Lung (tissue), 12 donors: ENCODE results near the gene HPN. TPM values are rescaled to one million over a fixed set of nuclear protein-coding genes. Genes with fewer than 3 reads are reported as not detected.

Experiments used
- ATAC-seq: fragments of 200-7000 bp; cut with Tn5 transposase; one replicate; pipeline ENCODE4 v1.9.1; 2020; ENCODE audit warnings: moderate number of reproducible peaks; ENCODE audit not compliant: insufficient read depth, low FRiP score
- DNase-seq, 3 donors: peaks; one replicate each; pipeline ENCODE4 v3.0.0-alpha.2; 2013 to 2017
- H3K27ac ChIP-seq, 2 donors: one replicate each; pipeline ENCODE4 v1.5.1; 2013; ENCODE audit warnings: mild to moderate bottlenecking in 2 of 2, moderate library complexity in 2 of 2, control low read depth in 1 of 2, inconsistent platforms in 1 of 2, low read depth in 1 of 2, low read length in 1 of 2
- H3K27me3 ChIP-seq, 3 donors: one replicate each; pipeline ENCODE4 v1.5.1; 2013; ENCODE audit warnings: low read length in 2 of 3; ENCODE audit not compliant: control insufficient read depth in 3 of 3, insufficient read depth in 3 of 3
- H3K36me3 ChIP-seq, 4 donors: one replicate each; pipeline ENCODE4 v1.5.1; 2013; ENCODE audit warnings: low read length in 4 of 4, mild to moderate bottlenecking in 1 of 4, moderate library complexity in 1 of 4; ENCODE audit not compliant: control insufficient read depth in 4 of 4, insufficient read depth in 4 of 4
- H3K4me1 ChIP-seq, 5 donors: one replicate each; pipeline ENCODE4 v1.5.1; 2013; ENCODE audit warnings: low read length in 5 of 5, mild to moderate bottlenecking in 2 of 5, moderate library complexity in 1 of 5; ENCODE audit not compliant: control insufficient read depth in 5 of 5, insufficient read depth in 5 of 5
- H3K4me3 ChIP-seq: one replicate; pipeline ENCODE4 v1.5.1; 2013; ENCODE audit warnings: mild to moderate bottlenecking, control low read depth, moderate library complexity
- H3K9ac ChIP-seq, 2 donors: one replicate each; pipeline ENCODE4 v1.5.1; 2013; ENCODE audit warnings: low read length in 2 of 2, control low read depth in 1 of 2; ENCODE audit not compliant: insufficient read depth in 1 of 2
- H3K9me3 ChIP-seq, 4 donors: one replicate each; pipeline ENCODE4 v1.5.1; 2013; ENCODE audit warnings: low read length in 3 of 4, mild to moderate bottlenecking in 1 of 4, moderate library complexity in 1 of 4; ENCODE audit not compliant: control insufficient read depth in 4 of 4, insufficient read depth in 3 of 4
- CTCF ChIP-seq: IDR thresholded peaks from 2 replicates; pipeline ENCODE4 v1.5.1; 2012; ENCODE audit warnings: mild to moderate bottlenecking; ENCODE audit errors: control extremely low read depth, extremely low read depth
- WGBS, 2 donors: extraction: QIAGEN DNeasy Blood & Tissue Kit; methylation state at CpG; one replicate each; pipeline ENCODE4 v1.1.7; 2013; 5-methylcytosine and 5-hydroxymethylcytosine counted together
- polyA plus RNA-seq, 2 donors: library from polyadenylated mRNA; stranded (reverse); fragments of 200-250 nt; gene quantifications; one replicate each; pipeline ENCODE4 v1.2.1, GENCODE V29; 2013
- total RNA-seq, 2 donors: library from RNA; depleted of rRNA in 1 of 2; stranded (reverse); fragments of >200 nt in 1 of 2; gene quantifications; one replicate each; pipeline ENCODE4 v1.2.1, GENCODE V29; 2014 to 2021
- donor health status: control.
- donor health status: control.
- donor health status: Bipolar disorder and iron deficiency.
- donor health status: healthy.
- donor health status: DM: yes; HTN: yes; CAD: no.

HPN gene
- total and polyA plus RNA-seq, 4 donors, result 15.4 to 41.4 (median 26.8) TPM

- Histone ChIP-seq H3K9ac (no peak overlapping the region), H3K4me3 (no peak overlapping the region), H3K9me3 (no peaks in the 10 kb centered on the region), H3K4me1 (peaks cover 0 to 7% (median 0%) of the 10 kb centered on the region in 5 donors), H3K36me3 (peaks cover 17 to 71% (median 44%) of the 10 kb centered on the region in 4 donors), H3K27ac (no peak overlapping the region), H3K27me3 (no peaks in the 10 kb centered on the region)
- ATAC-seq, result no peak
- 84 to 89% methylated on average over 15 to 16 of the region's 16 CpGs for WGBS, 2 donors
- no peak for DNase-seq
- no peak for TF ChIP-seq CTCF
These were observed 26.1 kb upstream of the HPN start for GRCh38 chr19:35015270-35015953.

- TF ChIP-seq CTCF, result no peak
- 92 to 97% methylated on average over 6 of the region's 6 CpGs for whole genome bisulfite sequencing, 2 donors
- Histone ChIP-seq H3K36me3 (peaks cover 17 to 74% (median 47%) of the 10 kb centered on the region in 4 donors), H3K27ac (no peak overlapping the region), H3K9me3 (no peaks in the 10 kb centered on the region), H3K4me1 (peaks cover 0 to 7% (median 0%) of the 10 kb centered on the region in 5 donors), H3K27me3 (no peaks in the 10 kb centered on the region), H3K9ac (no peak overlapping the region), H3K4me3 (no peak overlapping the region)
- DNase-seq, result no peak
- no peak for ATAC-seq
These were observed 25.6 kb upstream of the HPN start for GRCh38 chr19:35015954-35016351.

DNA sequence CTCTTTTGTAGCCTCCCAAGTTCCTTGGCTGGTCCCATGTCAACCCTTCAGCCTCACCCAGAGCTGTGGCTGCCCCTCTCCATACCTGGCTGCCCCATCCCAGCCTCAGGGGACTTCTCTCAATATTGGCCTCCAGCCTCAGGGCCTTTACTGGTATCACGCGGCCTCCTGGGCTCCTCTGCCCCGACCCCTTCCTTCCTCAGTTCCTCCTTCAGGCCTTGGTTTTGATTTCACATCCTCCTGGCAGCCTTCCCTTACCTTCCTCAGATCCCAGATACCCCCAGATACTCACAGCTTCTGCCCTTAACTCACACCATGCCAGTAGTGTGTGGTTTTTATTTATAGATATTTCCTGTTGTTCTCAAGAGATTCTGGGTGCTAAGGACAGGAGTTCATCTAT, 24.0 kb upstream of the HPN start:
- DNase-seq (no peak), ATAC-seq (no peak)
- peaks cover 0 to 2% (median 0%) of the 10 kb centered on the region in 5 donors for H3K4me1 ChIP-seq
- H3K27me3 ChIP-seq, result no peaks in the 10 kb centered on the region
- no peak overlapping the region for H3K9ac ChIP-seq
- peaks cover 17 to 75% (median 43%) of the 10 kb centered on the region in 4 donors for H3K36me3 ChIP-seq
- H3K4me3 ChIP-seq, result no peak overlapping the region
- no peak overlapping the region for H3K27ac ChIP-seq
- 47 to 58% methylated on average over 3 of the region's 3 CpGs for WGBS, 2 donors
- no peak for TF ChIP-seq CTCF
- no peaks in the 10 kb centered on the region for H3K9me3 ChIP-seq
